KBM-7 (cell line): ENCODE data around the gene GLIS1.
A peak's percentile ranks its signal among the peaks of the same experiment; 100 is the strongest.

Experiments
- DNase-seq: peaks from one replicate; pipeline ENCODE4 v3.0.0-alpha.2; 2015
- in situ Hi-C: fragments of 300-500 bp; cut with MboI; formaldehyde crosslinking; loops from 2 replicates; pipeline ENCODE4 v1.14.3; 2020; ENCODE audit warnings: low sequenced_read_pairs, low pct_unique_long_range_greater_than_20kb, mixed read lengths

Gene GLIS1

DNA sequence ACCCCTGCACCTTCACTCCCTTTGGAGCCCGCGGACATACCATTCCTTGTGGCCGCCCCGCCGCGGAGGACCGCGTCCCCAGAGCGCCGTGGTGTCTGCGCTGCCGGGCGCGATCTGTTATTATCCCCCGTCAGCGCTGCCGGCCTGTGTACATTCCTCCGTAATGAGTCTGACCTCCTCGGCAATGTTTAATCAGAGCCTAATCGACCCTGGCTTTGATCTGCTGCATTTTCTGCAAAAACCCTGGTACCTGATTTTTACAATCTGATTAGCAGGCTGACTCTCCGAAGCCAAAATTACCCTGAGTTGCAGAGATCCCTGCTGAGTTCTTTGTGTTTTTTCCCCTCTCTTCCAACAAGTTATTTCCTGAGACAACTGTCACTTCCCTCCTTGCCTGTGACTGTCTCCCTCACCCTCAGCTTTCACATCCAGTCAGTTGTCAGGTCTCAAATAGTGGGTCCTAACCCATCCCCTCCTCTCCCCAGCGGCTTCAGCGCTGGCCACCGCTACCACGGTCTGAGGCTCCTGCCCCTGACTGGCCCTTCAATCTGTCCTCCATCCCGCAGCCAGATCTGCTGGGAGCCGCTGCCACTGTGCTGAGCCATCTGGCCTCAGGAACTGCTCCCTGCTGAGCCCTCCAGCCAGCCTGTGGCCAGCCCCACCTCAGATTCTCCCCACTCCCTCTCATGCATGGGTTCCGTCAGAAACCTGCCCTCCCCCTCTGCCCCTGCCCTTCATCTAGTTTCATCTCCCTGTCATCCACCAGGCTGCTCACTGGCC, 53.5 kb downstream of the GLIS1 start:
- peak; percentile 47 for DNase-seq
- in situ Hi-C loops: no loop called here

DNA sequence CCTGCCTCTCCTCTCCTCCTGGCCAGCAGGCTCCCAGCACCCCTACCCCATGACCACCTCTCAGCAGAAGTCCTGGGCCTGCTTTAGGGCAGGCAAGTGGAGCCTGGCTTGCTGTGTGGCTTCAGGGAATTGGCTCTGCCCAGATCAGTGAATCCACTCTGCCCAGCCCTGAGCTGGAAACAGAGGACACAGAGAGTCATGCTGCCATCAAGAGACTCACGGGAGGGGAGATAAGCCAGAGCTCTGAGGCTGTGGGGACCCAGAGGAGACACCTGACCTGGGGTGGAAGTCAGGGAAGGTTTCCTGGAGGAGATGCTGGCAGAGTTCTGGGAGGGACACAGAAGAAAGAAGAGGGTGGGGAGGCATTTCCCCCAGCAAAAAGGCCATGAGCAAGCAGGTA, 54.2 kb downstream of the GLIS1 start:
- in situ Hi-C loops: no loop called here
- DNase-seq: no peak

DNA sequence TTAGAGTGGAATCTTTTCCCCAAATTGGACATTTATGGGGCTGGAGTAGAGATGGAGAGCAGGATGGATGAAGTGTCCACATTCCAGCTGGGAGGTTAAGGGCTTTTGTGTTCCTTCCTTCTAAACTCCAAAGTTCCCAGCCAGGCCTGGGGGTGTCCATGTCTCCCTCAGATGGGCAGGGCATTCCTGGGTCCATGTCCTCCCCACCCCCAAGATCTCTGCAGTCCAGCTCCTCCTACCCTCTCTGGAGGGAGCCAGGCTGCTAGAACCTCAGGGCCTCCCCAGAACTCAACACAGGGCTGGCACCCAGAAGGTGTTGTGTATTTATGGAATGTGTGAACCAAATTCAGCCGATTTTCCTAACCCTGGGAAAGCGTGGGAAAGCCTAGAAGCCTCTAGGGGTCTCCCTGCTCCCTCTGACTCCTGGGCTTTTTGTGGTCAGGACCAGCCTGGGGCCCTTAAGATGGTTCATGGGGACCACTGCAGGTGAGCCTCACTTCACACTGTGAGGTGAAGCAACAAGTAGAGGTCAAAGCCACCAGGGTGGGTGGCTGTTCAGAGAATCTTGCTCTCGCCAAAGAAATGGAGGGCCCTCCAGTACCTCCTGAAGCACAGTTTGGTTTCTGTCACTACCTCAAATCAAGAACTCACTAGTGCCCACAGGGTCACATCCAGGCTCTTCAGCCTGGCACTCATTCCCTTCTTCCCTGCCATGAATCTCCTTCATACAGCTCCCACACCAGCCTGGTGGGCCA, 54.8 kb downstream of the GLIS1 start:
- DNase-seq: no peak
- in situ Hi-C loops: no loop called here

DNA sequence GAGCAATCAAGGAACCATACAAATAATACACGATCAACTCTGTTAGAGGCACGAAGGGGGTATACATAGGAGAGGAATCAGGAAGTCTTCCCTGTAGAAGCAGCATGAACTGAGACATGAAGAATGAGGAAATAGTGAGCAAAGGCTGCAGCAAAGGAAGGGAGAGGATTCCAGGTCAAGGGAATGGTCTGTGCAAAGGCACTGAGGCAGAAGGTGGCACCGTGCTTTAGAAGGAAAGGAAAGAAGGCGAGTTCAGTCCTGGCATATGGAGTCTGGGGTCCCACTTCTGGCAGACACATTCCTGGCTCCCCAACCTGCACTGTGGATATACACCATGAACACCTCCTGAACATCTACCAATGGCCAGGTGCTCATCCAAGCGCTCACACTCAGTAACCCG, 56.1 kb downstream of the GLIS1 start:
- in situ Hi-C loops: no loop called here
- no peak for DNase-seq

DNA sequence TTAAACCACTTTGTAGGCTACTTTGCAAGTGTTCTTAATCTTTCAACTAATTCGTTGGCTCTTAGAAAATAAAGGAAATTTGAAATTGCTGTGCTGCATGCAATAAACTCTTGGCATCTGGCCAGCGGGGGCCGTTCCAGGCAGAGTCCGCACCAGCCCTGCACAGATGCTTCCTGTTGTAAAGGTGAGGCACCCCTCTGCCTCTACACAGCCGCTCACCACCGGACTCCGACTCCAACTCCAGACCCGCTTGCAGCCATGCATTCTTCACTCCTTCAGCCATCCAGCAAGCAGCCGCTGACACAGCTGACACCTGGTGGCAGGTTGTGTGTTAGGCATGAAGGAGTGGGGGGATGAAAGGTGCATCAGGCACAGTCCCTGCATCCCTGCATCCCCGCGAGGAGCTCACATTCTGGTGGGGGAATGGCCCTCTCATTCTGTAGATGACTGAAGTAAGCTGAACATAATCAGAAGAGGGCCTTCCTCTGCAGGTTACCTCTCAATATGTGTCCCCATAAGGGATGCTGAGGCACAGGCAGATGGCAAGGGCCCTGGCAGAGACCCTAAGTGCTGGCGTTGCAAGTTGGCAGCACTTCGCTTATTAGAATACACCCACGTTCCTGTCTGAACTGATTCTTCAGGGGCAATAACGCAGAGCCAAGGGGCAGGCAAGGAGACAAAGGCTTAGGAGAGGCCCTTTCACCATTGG, 56.8 kb downstream of the GLIS1 start:
- peak; percentile 98 for DNase-seq
- in situ Hi-C loops: no loop called here

DNA sequence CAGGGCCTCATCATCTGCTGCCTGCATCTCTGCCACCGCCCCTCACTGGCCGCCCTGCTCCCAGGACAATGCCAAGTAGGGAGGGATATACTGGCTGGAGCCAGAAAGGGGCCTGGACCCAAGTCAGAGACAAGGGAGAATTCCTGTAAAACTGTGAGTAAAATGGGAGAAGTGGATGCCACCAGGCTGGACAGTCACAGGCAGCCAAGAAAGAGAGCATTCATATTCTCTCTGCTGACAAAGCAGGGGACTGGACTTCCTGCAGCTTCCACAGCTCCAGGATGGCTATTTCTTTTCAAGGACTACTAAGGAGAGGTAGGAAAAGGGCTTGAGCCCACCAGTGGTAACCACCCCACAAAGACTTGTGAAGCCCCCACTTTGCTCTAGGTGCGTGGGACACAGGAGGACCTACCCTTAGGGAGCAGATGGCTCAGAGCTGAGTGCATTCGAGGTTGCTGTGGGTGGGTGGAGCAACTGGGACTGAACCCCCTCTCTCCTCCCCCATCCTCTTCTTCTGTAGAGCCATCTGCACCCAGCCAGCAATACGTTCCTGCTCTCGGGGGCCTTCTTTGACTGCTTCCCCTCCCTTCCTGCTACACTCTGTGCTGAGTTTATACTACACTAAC, 57.5 kb downstream of the GLIS1 start:
- in situ Hi-C loops: no loop called here
- DNase-seq: no peak

DNA sequence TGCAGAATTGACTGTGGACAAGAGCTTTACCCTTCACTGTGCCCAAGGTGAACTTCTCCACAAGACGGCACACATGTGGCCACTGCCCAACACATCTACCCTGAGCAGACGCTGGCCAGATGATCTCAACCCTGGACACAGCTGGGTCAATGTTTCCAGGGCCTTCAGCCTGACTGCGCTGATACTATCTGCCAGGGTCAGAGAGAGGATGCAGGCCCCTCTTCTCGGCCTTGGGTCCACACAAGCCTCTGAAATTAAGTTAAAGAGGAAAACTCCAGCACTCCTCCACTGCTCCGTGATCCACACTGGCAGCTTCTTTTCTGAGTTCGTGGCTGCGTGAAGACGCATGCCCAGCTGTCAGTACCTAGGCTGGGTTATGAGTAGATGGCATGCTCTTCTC, 58.1 kb downstream of the GLIS1 start:
- DNase-seq: no peak
- in situ Hi-C loops: no loop called here

DNA sequence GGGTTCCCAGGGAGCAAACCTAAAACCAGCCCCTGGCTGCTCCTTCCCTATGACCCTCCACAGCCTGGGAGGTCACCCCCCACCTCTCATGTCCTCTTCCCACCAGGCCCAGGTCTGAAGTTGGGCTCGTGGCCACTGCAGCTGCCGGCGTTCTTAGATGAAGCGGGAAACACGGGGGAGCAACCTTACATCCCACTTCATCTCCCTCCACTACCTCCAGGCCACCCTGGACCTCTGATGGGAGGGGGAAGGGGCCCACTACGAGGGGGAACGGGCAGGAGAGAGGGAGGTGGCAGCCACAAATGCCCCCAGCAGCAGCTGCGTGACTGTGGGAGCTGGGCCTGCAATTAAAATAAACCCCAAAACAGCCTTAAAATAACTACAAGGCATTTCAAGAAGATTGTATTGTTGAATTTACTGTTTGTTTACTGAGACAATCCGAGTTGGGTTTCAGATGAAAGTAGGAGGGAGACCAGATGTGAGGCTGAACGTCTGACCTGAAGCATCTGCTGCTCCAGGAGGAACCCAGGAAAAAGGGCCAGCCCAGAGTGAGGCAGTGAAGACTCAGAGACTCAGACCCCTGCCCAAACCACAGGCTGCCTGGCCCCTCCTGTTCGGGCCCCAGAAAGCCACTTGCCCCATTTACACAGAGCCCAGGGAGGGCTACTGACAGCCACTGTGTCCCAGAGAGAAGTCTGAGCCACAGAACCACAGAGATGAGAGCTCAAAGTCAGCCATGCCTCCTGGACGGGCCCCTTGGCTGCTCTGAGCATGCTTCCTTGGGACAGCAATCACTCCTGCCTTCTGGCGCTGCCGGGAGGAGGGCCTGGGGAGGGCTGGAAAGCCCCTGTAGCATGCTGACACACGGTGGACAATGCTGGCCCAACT, 59.8 kb downstream of the GLIS1 start:
- in situ Hi-C loops: no loop called here
- DNase-seq: no peak

DNA sequence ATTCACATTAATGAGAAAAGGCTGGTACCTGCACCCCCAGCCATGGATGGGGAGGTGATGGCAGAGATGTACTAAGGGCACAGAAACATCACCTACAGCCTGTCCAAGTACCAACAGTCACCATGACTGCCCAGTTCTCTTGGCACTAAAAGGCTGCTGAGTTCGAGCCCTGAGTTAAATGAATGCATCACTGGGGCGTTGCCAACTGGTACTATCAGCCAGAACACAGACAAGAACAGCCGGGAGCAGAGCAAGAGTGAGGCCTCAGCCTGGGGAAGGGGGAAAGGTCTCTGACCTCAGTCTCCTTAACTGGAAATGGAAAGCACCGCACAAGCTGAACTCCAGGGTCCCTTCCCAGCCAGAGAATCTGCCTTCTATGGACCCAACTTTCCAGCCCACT, 60.5 kb downstream of the GLIS1 start:
- no peak for DNase-seq
- in situ Hi-C loops: no loop called here

DNA sequence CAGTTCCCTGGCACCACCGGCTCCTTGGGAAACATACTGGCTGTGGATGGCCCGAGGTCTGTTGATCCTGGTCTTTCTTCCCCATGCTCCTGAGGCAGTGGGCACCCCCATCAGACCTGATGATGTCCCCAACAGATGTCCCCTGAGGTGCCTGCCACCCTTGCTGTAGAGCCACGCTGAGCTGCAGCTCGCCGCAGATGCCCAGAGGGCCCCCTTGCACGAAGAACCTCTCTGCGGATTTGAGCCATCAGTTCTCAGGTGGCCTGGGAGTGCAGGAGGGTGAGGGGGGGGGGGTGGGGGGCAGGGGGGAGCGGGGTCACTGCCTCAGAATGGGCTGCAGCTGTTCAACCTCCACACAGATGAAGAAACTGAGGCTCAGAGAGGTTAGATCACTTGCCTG, 60.9 kb downstream of the GLIS1 start:
- no peak for DNase-seq
- in situ Hi-C loops: no loop called here

DNA sequence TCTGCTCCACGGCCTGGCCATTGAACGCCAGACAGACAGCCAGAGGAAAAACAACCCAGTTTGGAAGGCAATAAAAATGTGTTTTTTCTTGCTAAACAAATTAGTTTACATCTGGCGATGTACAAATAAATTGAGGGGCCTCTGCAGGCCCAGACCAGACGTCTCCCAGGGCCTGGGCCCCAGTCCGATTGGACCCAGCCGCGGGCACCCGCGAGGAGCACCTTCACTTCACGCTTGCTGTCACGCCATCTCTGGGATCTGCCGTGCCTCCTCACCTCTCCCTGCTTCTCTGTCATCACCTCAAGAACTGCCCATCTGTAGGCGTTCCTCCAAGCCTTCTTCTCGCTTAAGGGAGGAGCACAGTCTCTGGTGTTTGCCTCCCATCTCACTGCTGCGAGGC, 61.5 kb downstream of the GLIS1 start:
- no peak for DNase-seq
- in situ Hi-C loops: no loop called here

DNA sequence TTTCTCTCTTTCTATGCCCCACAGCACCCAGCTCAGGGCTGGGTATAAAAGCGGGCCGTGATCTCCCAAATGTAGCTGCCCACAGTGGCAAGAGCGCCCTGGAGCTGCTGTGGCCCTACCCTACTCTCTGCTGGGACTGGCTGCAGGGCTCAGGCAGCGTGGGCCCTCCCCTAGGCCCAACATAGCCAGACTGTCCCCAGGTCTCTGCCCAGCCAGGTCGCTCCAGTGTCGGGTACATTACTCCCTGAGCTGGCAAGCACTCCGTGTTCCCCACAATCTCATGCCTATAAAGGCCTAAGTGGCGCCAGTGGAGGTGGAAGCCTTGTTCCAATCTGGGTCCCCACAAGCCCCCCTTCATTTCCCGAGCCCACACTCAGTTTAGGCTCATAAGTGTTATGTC, 66.2 kb downstream of the GLIS1 start:
- DNase-seq: no peak
- in situ Hi-C loops: no loop called here

DNA sequence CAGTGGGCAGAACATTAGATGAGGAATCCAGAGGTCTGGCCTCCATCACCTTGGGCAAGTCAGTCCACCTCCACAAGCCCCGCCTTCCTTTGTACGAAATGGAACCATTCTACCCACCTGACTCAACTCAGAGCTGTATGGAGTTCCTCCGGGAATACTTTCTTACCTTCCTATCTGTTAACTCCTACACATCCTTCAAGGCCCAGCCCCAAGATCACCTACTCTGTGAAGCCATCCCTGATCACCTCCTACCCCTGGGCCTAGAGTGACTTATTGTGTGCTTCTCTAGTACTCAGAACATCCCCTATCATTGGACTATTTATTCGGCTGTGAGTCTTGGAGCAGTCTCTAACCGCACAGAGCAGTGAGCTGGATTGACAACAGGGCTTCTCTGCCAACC, 66.7 kb downstream of the GLIS1 start:
- in situ Hi-C loops: no loop called here
- no peak for DNase-seq

DNA sequence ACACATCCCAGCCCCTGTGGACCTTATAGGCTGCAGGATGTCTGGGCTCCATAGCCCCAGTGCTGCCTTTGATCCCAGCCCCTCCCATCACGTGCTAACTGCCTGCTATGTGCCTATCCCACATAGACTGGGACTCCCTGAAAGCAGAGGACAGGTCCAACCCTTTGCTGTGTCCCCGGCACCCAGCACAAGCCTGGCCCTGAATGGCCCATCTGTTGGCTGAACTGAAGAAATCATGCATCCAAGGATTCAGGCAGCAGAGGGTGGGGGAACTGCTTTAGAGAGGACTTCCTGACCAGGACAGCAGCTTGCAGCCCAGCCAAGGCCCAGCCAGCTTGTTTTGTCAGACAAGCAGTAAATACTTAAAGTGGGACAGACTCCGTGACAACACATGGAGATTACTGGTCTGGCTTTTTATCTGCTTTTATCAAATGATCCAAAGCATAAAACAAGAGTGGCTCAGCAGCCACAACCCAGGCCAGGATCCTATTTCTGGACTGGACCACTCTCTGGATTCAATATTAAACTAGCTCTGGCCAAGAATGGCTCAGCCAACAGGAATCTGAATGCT, 69.3 kb downstream of the GLIS1 start:
- no peak for DNase-seq
- in situ Hi-C loops: no loop called here

DNA sequence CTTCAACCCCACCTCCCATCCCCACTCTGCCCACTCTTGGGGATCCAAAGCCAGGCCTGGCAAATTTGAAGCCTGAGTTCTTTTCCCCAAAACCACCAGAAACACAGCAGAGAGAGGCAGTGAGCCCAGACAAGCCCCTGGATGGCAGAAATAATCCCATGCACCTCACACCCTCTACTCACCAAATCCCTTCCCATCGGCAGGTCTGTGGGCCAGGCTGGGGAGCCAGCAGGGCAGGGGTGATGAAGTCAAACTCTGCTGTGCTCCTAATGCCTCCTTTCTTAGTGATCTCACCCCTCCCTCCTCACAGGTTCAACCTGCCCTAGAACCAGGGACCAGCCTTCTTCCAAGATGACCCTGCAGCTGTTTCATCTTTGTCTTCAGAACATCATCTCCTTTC, 72.4 kb downstream of the GLIS1 start:
- in situ Hi-C loops: no loop called here
- no peak for DNase-seq

DNA sequence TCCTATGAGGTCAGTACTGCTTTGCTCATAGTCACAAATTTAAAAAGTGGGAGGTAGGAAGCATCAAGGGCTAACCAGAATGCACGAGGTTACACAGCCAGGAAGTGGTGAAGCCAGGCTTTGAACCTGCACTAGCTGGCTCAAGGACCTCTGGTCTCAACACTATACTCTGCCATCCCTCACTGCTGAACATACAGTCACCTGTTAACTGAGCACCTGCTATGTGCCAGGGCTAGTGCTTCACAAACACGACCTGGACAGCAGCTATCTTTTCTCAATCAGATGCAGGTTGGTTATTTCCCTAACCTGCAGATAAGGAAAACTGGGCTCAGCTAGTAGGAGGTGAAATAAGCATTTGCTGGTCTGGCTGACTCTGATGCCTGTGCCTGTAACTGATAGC, 73.0 kb downstream of the GLIS1 start:
- no peak for DNase-seq
- in situ Hi-C loops: no loop called here

DNA sequence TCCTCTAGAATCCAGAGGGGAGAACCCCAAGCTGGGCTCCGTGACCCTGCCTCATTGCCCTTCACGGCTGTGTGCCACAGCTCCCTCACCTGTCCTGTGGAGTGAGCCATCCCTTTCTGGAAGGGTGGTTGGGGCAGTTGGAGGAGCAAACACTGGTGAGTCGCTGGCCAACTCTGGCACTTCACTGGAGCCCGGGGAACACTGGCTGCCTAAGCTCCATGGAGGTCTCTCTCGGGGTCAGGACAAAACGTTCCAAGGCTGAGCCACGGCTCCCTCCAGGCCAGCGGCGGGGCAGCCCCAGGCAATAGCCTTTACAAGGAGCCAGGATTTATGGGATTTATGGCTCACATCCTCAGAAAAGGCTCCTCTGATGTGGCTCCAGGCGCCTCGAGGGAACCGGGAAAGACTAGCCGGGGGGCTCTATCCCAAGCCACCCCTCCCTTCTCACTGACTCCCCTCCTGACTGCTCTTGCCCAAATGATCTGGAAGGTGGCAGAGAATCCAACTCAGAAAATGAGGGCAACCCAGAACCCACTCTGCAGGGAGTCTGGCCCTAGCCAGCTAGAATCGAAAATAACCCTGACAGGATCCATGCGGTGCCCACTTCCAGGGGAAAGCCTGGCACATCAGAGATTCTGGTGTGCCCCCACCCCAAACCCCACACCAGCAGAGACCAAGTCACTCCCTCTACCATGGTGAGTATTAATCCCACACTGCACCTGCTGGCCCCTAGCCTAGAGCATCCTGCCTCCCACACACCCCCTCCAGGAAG, 75.2 kb downstream of the GLIS1 start:
- no peak for DNase-seq
- in situ Hi-C loops: no loop called here

DNA sequence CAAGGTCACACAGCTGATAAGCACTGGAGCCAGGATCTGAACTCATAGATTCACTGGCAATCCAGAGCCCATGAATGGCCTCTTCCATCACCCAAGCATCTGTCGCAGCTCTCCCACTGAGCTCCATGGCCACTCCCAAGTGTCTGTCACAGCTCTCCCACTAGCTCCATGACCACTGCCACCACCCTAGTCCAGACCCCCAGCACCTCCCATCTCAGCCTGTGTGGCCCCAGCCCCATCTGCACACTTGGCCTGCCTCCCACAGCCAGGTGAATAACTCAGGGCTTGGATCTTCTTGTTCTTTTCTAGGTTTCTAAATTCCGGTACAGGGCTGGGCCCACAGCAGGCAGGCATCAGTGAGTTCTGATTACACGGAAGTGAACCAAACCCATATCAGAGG, 76.0 kb downstream of the GLIS1 start:
- DNase-seq: no peak
- in situ Hi-C loops: no loop called here
